HG02938 (cell line): ENCODE data around the gene UFSP2.

ENCODE experiments used
- ATAC-seq: cut with Tn5 transposase; IDR thresholded peaks from one replicate; pipeline ENCODE4 v1.9.1; 2021; ENCODE audit warnings: mild to moderate bottlenecking, moderate library complexity; ENCODE audit not compliant: unreplicated experiment

UFSP2 gene

GRCh38 chr4:185426960-185427688 lies 1.4 kb upstream of the UFSP2 start:
- no peak for ATAC-seq

GRCh38 chr4:185424905-185425646 lies 688 bp downstream of the UFSP2 start:
- ATAC-seq = no peak

- no peak for ATAC-seq
Observed at GRCh38 chr4:185421366-185422124, 4.2 kb downstream of the UFSP2 start.

- no peak for ATAC-seq
Observed at GRCh38 chr4:185416955-185417354, 8.8 kb downstream of the UFSP2 start.

DNA sequence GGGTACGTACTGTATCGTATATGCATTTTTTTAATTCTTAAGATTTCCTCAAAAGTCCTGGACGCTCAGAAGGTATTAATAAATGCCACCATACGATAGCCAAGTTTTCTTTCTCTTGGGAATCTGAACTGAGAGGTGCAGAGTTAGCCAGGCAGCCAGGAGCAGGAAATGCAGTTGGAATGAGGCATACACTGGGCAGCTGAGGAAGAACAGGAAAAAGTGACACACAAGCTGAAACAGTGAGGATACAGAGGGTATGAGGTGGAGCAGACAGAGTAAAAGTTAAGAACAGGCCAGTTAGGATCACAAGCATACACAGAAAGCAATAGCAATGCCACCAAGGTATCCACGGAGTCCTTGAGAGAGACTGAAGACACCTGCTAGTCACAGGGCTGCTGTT lies 13.4 kb downstream of the UFSP2 start:
- no peak for ATAC-seq

- no peak for ATAC-seq
Observed at GRCh38 chr4:185411849-185412248, 13.9 kb downstream of the UFSP2 start.

- no peak for ATAC-seq
Observed at GRCh38 chr4:185408432-185408831, 17.3 kb downstream of the UFSP2 start.

- peak; percentile 54 for ATAC-seq
Observed at GRCh38 chr4:185405296-185405999, 20.3 kb downstream of the UFSP2 start.

DNA sequence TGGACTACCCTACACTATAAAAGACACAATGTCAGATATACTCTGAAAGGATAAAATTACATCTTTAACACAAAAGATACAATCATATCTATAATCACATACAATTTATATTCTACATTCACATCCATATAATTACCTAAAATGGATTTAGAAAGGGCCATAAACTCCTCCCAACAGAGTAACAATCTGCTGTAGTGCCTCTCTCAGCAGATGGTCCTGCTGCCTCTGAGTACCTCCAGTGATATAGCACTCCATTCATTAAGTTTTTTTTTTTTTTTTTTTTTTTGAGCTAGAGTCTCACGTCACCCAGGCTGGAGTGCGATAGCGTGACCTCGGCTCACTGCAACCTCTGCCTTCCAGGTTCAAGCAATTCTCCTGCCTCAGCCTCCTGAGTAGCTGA lies 21.7 kb downstream of the UFSP2 start:
- ATAC-seq = no peak

DNA sequence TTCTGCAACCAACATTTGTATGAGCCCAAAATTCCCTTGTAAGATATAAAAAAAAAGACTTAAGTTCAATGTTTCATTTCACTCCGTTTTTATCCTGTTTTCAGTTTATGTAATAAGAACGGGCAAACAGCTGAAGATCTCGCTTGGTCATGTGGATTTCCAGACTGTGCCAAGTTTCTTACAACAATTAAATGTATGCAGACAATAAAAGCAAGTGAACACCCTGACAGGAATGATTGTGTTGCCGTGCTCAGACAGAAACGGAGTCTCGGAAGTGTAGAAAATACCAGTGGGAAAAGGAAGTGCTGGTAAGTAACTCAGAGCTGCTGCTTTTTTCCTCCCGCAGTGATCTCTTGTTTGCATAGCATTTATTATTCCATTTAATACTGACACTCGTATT lies 26.3 kb downstream of the UFSP2 start:
- no peak for ATAC-seq

- ATAC-seq = no peak
Observed at GRCh38 chr4:185398618-185399017, 27.1 kb downstream of the UFSP2 start.

DNA sequence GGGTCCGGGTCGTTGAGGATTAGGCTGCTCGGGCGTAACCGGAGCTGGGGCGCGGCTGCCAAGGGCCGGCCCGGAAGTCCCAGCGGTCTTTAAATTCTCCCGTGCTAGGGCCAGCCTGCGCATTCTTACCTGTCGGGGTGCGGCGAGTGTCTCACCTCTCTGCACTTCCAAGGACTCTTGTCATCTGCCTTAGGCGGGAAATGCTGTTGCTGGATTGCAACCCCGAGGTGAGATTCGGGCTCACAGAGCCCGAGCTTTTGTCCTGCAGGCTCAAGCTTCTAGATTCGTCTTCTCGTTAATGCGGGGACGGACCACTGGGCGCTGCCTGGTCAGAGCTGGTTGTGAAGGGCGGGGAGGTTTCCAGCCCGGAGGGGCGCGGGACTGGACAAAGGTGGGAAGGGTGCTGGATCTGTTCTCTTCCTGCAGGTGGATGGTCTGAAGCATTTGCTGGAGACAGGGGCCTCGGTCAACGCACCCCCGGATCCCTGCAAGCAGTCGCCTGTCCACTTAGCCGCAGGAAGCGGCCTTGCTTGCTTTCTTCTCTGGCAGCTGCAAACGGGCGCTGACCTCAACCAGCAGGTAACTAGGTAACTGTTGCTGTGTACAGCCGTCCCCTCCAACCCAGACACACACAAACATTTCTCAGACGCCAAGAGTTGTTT lies 28.9 kb downstream of the UFSP2 start, which contains the start of gene ANKRD37:
Gene ANKRD37 (plus strand): TSS at position 118 of the 662 bp plus-strand sequence. CDS start 83 bp downstream, at position 201.
- ATAC-seq = peak; percentile 7

- ATAC-seq = peak; percentile 77
Observed at GRCh38 chr4:185395956-185396723, 29.6 kb downstream of the UFSP2 start.

GRCh38 chr4:185395238-185395955 lies 30.4 kb downstream of the UFSP2 start, which contains the start of gene LRP2BP:
Gene LRP2BP, minus strand, starts transcription at chr4:185395924. Its CDS starts 17,738 bp downstream, at chr4:185378186.
- no peak for ATAC-seq

DNA sequence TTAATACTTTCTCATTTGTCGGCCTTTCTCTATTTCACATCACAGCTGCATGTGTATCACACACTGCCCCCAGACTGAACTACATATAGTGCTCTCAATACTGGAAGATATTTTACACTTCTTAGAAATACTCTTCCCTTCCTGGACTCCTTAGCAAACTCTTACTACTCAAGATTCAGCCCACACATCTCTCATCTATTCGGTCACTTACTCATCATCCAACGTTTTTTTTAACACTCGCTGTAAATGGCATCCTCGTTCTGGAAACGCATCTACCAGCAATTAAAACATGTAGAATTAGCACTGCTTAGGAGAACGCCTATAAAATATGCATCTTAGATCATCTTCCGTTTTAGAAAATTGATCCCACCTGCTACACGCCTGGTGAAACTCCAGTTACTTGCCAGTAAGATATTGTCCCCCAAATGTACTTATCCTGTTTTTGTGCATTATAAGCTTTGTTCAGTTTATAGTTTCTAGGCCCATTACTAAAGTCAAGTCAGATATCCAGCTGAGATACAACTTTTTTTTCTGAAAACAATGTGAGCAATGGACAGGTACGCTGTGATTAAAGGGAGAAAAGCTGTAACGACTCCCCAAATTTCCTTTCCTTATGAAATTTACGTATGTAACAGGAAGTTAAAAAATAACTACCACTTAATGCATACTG lies 31.1 kb downstream of the UFSP2 start:
- no peak for ATAC-seq

- ATAC-seq = no peak
Observed at GRCh38 chr4:185392156-185392555, 33.6 kb downstream of the UFSP2 start.

DNA sequence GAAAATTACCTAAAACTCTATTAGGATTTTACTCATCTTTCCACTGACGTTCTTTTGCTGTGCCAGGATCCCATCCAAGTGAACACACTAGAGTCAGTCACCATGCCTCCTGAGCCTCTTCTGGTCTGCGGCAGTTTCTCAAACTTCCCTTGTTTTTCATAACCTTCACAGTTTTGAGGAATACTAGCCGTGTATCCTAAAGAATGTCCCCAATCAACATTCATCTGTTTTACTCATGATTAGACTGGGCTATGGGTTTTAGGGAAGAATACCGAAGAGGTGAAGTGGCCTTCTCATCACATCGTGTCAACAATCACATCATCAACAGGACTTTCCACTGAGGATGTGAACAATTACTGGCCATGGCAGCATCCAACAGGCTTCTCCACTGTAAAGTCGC lies 34.8 kb downstream of the UFSP2 start:
- ATAC-seq = no peak

GRCh38 chr4:185387957-185388356 lies 37.8 kb downstream of the UFSP2 start:
- no peak for ATAC-seq
